NCI-H1436 treated with DMSO at 0.1 percent for 48 hours (cell line): ENCODE results near the gene EPB41L1.

Source experiments
- DNase-seq: peaks from one replicate; lab custom pipeline; 2025; lab: John Stamatoyannopoulos, UW

Gene EPB41L1

GRCh38 chr20:36230019-36230418 lies 75.5 kb downstream of the EPB41L1 start:
- DNase-seq: no peak

GRCh38 chr20:36231331-36231730 lies 76.8 kb downstream of the EPB41L1 start:
- DNase-seq: no peak

GRCh38 chr20:36234771-36235320 lies 80.3 kb downstream of the EPB41L1 start:
- DNase-seq: no peak

- no peak for DNase-seq
Observed at GRCh38 chr20:36235892-36236785, 81.6 kb downstream of the EPB41L1 start, which contains the start of gene AAR2. AAR2 (plus strand) TSS chr20:36236478; CDS start chr20:36239869, 3,391 bp downstream.

- DNase-seq: no peak
Observed at GRCh38 chr20:36236786-36237121, 82.2 kb downstream of the EPB41L1 start.

GRCh38 chr20:36237477-36237876 lies 82.9 kb downstream of the EPB41L1 start:
- DNase-seq: no peak

GRCh38 chr20:36238153-36238552 lies 83.6 kb downstream of the EPB41L1 start:
- no peak for DNase-seq

- DNase-seq: no peak
Observed at GRCh38 chr20:36238760-36239159, 84.2 kb downstream of the EPB41L1 start.

GRCh38 chr20:36240076-36240475 lies 85.5 kb downstream of the EPB41L1 start:
- DNase-seq: no peak

- DNase-seq: no peak
Observed at GRCh38 chr20:36241678-36242077, 87.1 kb downstream of the EPB41L1 start.

- DNase-seq: no peak
Observed at GRCh38 chr20:36243726-36244125, 89.2 kb downstream of the EPB41L1 start.

GRCh38 chr20:36246401-36246800 lies 91.9 kb downstream of the EPB41L1 start:
- DNase-seq: no peak

GRCh38 chr20:36248836-36249235 lies 94.3 kb downstream of the EPB41L1 start:
- DNase-seq: no peak

GRCh38 chr20:36249450-36249849 lies 94.9 kb downstream of the EPB41L1 start:
- no peak for DNase-seq

GRCh38 chr20:36251426-36251825 lies 96.9 kb downstream of the EPB41L1 start:
- DNase-seq: no peak

GRCh38 chr20:36252511-36252910 lies 98.0 kb downstream of the EPB41L1 start:
- no peak for DNase-seq

GRCh38 chr20:36253036-36253435 lies 98.5 kb downstream of the EPB41L1 start:
- DNase-seq: no peak

GRCh38 chr20:36254076-36254475 lies 99.5 kb downstream of the EPB41L1 start:
- no peak for DNase-seq

- DNase-seq: no peak
Observed at GRCh38 chr20:36255445-36255844, 100.9 kb downstream of the EPB41L1 start.

GRCh38 chr20:36259177-36260061 lies 104.9 kb downstream of the EPB41L1 start:
- DNase-seq: no peak

- DNase-seq: no peak
Observed at GRCh38 chr20:36260316-36260715, 105.8 kb downstream of the EPB41L1 start.

- DNase-seq: no peak
Observed at GRCh38 chr20:36261389-36262105, 107.0 kb downstream of the EPB41L1 start.
